Measurements from ENCODE around the gene GPR108. TPM values are rescaled to one million over a fixed set of nuclear protein-coding genes. Genes with fewer than 3 reads are reported as not detected.
A peak's percentile ranks its signal among the peaks of the same experiment; 100 is the strongest.

Gene GPR108
- total and polyA plus RNA-seq, 2 of the 8 experiments (the other 6 are each of a cell fraction or from before 2014, with no cell fraction given) = 34.9 to 46.0 TPM

DNA sequence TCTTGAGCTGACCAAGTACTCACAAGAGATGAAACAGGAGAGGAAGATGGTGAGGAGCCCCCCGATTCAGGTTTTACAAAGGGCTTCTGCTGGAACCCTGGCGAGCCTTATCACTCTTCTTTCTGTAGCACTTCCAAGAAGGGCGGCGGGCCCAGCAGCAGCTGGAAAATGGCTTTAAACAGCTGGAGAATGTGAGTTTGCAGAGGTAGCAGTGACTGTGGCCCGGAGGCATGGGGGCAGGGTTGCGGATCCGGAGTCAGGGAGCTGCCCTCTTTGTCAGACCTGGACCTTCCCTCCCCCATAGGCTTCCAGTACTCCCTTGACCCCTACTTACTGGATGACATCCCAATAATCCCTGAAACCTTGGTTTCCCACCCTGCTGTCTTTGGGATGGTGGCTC lies 5.7 kb upstream of the GPR108 start:
- peaks cover 0 to 5% of the 10 kb centered on the region in 2 experiments for H4K20me1 ChIP-seq (replicated peaks in 1 of 2; ENCODE audit: control insufficient read depth in 1 of 2, insufficient read depth in 2 of 2, low read length in 2 of 2)
- no peak for FAIRE-seq
- H3K4me1 ChIP-seq (replicated peaks in 1 of 4; ENCODE audit: control insufficient read depth in 3 of 4, insufficient read depth in 4 of 4, low read length in 3 of 4) = peaks cover 3 to 27% (median 19%) of the 10 kb centered on the region in 4 experiments
- H3K9ac ChIP-seq (replicated peaks in 1 of 4; ENCODE audit: extremely low read depth in 1 of 4, low read depth in 3 of 4, low read length in 3 of 4) = no peak overlapping the region
- H4K5ac ChIP-seq (ENCODE audit: insufficient read length, low read depth, low read length) = no peak overlapping the region
- H4K91ac ChIP-seq (replicated peaks; ENCODE audit: insufficient read length, low read length) = no peak overlapping the region
- H2BK20ac ChIP-seq (ENCODE audit: low read length) = no peak overlapping the region
- H3K23ac ChIP-seq (ENCODE audit: insufficient read length) = no peak overlapping the region
- H3K79me1 ChIP-seq (ENCODE audit: low read depth, low read length) = peaks cover 5% of the 10 kb centered on the region
- no peak overlapping the region; the same call in 1 of the 2 replicates for H3K27ac ChIP-seq (ENCODE audit: low read depth, low read length)
- ChIA-PET POLR2A (ENCODE audit: partially characterized antibody) (interaction anchor here (1.0 to 9.7 kb wide), 4 partner anchors 8 to 319 kb away, joined by 3 to 110 read pairs (median 4); no protein-coding TSS in a partner anchor), CTCF (ENCODE audit: partially characterized antibody) (interaction anchor here (0.6 to 1.7 kb wide), 3 partner anchors 10 to 119 kb away, joined by 3 to 5 read pairs (median 4); no protein-coding TSS in a partner anchor)
- no peak overlapping the region for H3K4ac ChIP-seq (replicated peaks; ENCODE audit: insufficient read length, low read depth, low read length)
- no peak overlapping the region for H2BK12ac ChIP-seq (ENCODE audit: low read depth, low read length)
- no peak overlapping the region for H2BK120ac ChIP-seq (replicated peaks; ENCODE audit: low read depth, low read length)
- H3K27me3 ChIP-seq (replicated peaks in 1 of 4; ENCODE audit: control insufficient read depth in 3 of 4, extremely low read depth in 1 of 4, insufficient read depth in 3 of 4, low read length in 3 of 4) = no peaks in the 10 kb centered on the region
- TF ChIP-seq JUN (IDR thresholded peaks at IDR 0.05; ENCODE audit: low read depth, low read length) (no peak), POLR2A (IDR thresholded peaks at IDR 0.05; ENCODE audit: control extremely low read depth in 1 of 2, low read depth in 2 of 2, low read length in 2 of 2) (peak in 1 of 2 experiments; percentile 11; a peak in 1 of 3 replicates)
- H3K36me3 ChIP-seq (ENCODE audit: control insufficient read depth in 2 of 4, insufficient read depth in 4 of 4, low read length in 3 of 4) = peaks cover 17 to 56% (median 32%) of the 10 kb centered on the region in 4 experiments
- no peak overlapping the region for H3K14ac ChIP-seq (ENCODE audit: insufficient read length)
- no peak overlapping the region for H2BK15ac ChIP-seq (ENCODE audit: low read length)
- no peak overlapping the region for H3K56ac ChIP-seq (replicated peaks; ENCODE audit: insufficient read length, low read depth, low read length)
- peak overlapping the region in 1 of 2 experiments; percentile 5; a peak in 1 of 4 replicates for H3K4me2 ChIP-seq (ENCODE audit: insufficient read depth in 1 of 2, low read depth in 2 of 2, low read length in 2 of 2)
- 84% methylated on average over 7 of the region's 7 CpGs; no CpG with 5 or more reads in 1 of the 2 experiments for WGBS, 2 experiments (ENCODE audit: extremely low coverage in 1 of 2, insufficient coverage in 1 of 2, insufficient read length in 1 of 2, insufficient replicate concordance in 2 of 2, low coverage in 1 of 2, low lambda C conversion rate in 2 of 2, missing lambda C conversion rate in 1 of 2)
- H3K18ac ChIP-seq (ENCODE audit: extremely low read depth, low read length) = no peak overlapping the region
- no peak overlapping the region for H3K4me3 ChIP-seq (ENCODE audit: extremely low read depth in 1 of 4, insufficient read depth in 2 of 4, low read depth in 3 of 4, low read length in 4 of 4)
- H2AFZ ChIP-seq (ENCODE audit: low read length) = no peak overlapping the region
- H3K9me3 ChIP-seq (ENCODE audit: insufficient read depth in 2 of 2, low read depth in 1 of 2, low read length in 1 of 2) = no peaks in the 10 kb centered on the region
- no peak overlapping the region; the same call in none of the 2 replicates for H4K8ac ChIP-seq (ENCODE audit: extremely low read depth, insufficient read depth, low read length)
- H3K79me2 ChIP-seq (ENCODE audit: control insufficient read depth in 1 of 2, insufficient read depth in 2 of 2, low read length in 2 of 2) = peaks cover 0 to 13% of the 10 kb centered on the region in 2 experiments; a peak in 1 of 4 replicates
- peak overlapping the region; percentile 26 for H2BK5ac ChIP-seq (ENCODE audit: low read depth, low read length)
- H2AK5ac ChIP-seq (ENCODE audit: low read depth, low read length) = no peak overlapping the region
- peaks cover 14% of the 10 kb centered on the region for H3K23me2 ChIP-seq (ENCODE audit: low read depth, low read length)
- no peak for DNase-seq (ENCODE audit: low read depth in 1 of 2, low spot score in 2 of 2)
